Measurements from ENCODE around the gene NFIA.

DNA sequence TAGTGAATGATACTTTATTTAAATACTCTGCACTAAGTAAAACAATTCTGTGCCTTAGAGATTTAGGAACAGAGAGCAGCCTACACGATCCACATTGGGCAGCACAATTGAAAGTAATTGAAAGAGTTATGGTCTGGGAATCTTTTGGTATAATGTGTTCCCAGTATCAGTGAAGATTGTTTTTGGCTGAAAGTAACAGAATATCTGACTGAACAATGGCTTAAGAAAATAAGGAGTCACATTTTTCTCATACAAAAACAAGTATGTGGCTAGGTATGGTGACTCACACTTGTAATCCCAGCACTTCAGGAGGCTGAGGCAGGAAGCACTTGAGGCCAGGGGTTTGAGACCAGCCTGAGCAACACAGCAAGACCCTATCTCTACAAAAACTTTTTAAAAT, 306.2 kb downstream of the NFIA start:
- TF ChIP-seq, protein P1, sequence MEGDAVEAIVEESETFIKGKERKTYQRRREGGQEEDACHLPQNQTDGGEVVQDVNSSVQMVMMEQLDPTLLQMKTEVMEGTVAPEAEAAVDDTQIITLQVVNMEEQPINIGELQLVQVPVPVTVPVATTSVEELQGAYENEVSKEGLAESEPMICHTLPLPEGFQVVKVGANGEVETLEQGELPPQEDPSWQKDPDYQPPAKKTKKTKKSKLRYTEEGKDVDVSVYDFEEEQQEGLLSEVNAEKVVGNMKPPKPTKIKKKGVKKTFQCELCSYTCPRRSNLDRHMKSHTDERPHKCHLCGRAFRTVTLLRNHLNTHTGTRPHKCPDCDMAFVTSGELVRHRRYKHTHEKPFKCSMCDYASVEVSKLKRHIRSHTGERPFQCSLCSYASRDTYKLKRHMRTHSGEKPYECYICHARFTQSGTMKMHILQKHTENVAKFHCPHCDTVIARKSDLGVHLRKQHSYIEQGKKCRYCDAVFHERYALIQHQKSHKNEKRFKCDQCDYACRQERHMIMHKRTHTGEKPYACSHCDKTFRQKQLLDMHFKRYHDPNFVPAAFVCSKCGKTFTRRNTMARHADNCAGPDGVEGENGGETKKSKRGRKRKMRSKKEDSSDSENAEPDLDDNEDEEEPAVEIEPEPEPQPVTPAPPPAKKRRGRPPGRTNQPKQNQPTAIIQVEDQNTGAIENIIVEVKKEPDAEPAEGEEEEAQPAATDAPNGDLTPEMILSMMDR (conservative IDR thresholded peaks at IDR 0.05 in 1 of 2, IDR thresholded peaks at IDR 0.05 in 1 of 2; ENCODE audit: extremely low read depth in 1 of 2, insufficient read depth in 1 of 2, low read depth in 1 of 2, low read length in 2 of 2) = no peak
- no peak for TF ChIP-seq EZH2 (IDR thresholded peaks at IDR 0.05; ENCODE audit: borderline replicate concordance, low read length)
